ENCODE measurements around the gene KRT20. TPM values are rescaled to one million over a fixed set of nuclear protein-coding genes. Genes with fewer than 3 reads are reported as not detected.

Gene KRT20
- total RNA-seq, 1 experiment from 2014 or later = not detected

DNA sequence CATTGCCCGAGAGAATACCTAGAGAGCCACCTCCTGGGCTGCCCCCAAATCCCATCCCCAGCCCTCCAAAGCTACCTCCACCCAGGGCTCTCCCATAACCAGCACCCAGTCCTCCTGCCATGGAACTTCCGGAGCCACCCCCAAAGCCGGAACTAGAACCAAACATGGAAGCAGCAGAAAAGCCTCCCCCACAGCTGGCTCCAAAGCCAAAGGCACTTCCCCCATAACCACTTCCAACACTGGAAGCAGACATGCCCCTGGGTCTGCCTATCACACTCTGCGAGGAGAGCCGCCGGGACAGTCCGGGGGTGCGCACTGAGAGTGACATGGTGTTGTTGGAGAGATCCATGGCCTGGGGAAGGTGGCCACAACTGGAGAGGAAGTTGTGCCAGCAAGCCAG, 18.2 kb downstream of the KRT20 start, which contains the start of gene KRT12:
TSS of gene KRT12 (minus strand) at position 386 of the 400 bp plus-strand sequence. CDS start at position 349, 37 bp downstream.
- Histone ChIP-seq H2BK5ac (ENCODE audit: insufficient read length, low read length) (no peak within 1 kb of the TSS), H2BK20ac (ENCODE audit: low read depth, low read length, poor library complexity, severe bottlenecking) (no peak within 1 kb of the TSS), H3K4me2 (ENCODE audit: insufficient read depth, insufficient read length, low read length) (no peak within 1 kb of the TSS), H2BK15ac (ENCODE audit: low read depth, low read length) (no peak within 1 kb of the TSS), H3K9me3 (ENCODE audit: control insufficient read depth, low read depth, low read length) (no peaks in the 10 kb centered on the region), H3K79me2 (ENCODE audit: insufficient read depth, low read length) (no peaks in the 10 kb centered on the region), H4K5ac (ENCODE audit: insufficient read length, low read depth, low read length) (no peak within 1 kb of the TSS), H3K4me1 (ENCODE audit: insufficient read depth, low read length) (no peaks in the 10 kb centered on the region), H3K14ac (ENCODE audit: insufficient read depth, low read length) (no peak within 1 kb of the TSS; the same call in 1 of the 2 replicates), H3K23ac (ENCODE audit: insufficient read length, low read depth, low read length) (no peak within 1 kb of the TSS), H2BK120ac (ENCODE audit: low read depth, low read length, poor library complexity, severe bottlenecking) (no peak within 1 kb of the TSS), H2AFZ (ENCODE audit: low read length) (no peak within 1 kb of the TSS), H3K27ac (ENCODE audit: insufficient read length, low read depth, low read length) (no peak within 1 kb of the TSS), H2AK5ac (ENCODE audit: insufficient read length, low read length) (no peak within 1 kb of the TSS), H3K27me3 (ENCODE audit: insufficient read depth, low read length) (no peaks in the 10 kb centered on the region), H3K23me2 (ENCODE audit: insufficient read length, low read depth, low read length, poor library complexity, severe bottlenecking) (no peaks in the 10 kb centered on the region), H3K9ac (ENCODE audit: extremely low read depth, insufficient read length, low read length) (no peak within 1 kb of the TSS), H4K8ac (replicated peaks; ENCODE audit: insufficient read length, low read depth, low read length) (no peak within 1 kb of the TSS), H3K56ac (ENCODE audit: insufficient read length, low read depth, low read length) (no peak within 1 kb of the TSS), H2BK12ac (ENCODE audit: insufficient read length, low read depth, low read length) (no peak within 1 kb of the TSS), H3K4ac (ENCODE audit: low read depth, low read length) (no peak within 1 kb of the TSS), H3T11ph (ENCODE audit: low read length) (no peak within 1 kb of the TSS), H3K18ac (ENCODE audit: insufficient read length, low read depth, low read length) (no peak within 1 kb of the TSS), H4K20me1 (ENCODE audit: control insufficient read depth, insufficient read depth, insufficient read length) (no peaks in the 10 kb centered on the region), H3K79me1 (ENCODE audit: insufficient read depth, low read depth, low read length, poor library complexity, severe bottlenecking) (no peaks in the 10 kb centered on the region), H4K91ac (ENCODE audit: insufficient read length, low read depth, low read length) (no peak within 1 kb of the TSS)
- H3K4me1 Mint-ChIP-seq = peaks cover 9 to 17% of the 10 kb centered on the region in 2 experiments
- H3K27me3 Mint-ChIP-seq (ENCODE audit: low read depth) = peaks cover 7% of the 10 kb centered on the region
- TF ChIP-seq CTCF (conservative IDR thresholded peaks at IDR 0.05) = no peak
- no peak within 1 kb of the TSS; a peak in 1 of 7 replicates for H3K27ac Mint-ChIP-seq
- no peaks in the 10 kb centered on the region for H3K9me3 Mint-ChIP-seq
- no peak within 1 kb of the TSS for H3K4me3 Mint-ChIP-seq
- no peak for DNase-seq
- no peaks in the 10 kb centered on the region for H3K36me3 Mint-ChIP-seq (ENCODE audit: insufficient read depth in 1 of 3, low read depth in 3 of 3)
- WGBS (ENCODE audit: extremely low coverage, insufficient read length, low lambda C conversion rate) = no CpG with 5 or more reads among the region's 8 CpGs

Measured in H9 (cell line).